ENCODE data around the gene SLFN13. TPM values are rescaled to one million over a fixed set of nuclear protein-coding genes. Genes with fewer than 3 reads are reported as not detected.
"Not testable (repeated sequence)": the region's sequence is repeated elsewhere in the genome, so short reads cannot be mapped to it uniquely, and the experiment has no call there.

SLFN13 gene
- total RNA-seq, 1 donor = 2.5 TPM

GRCh38 chr17:35467824-35468223 is 19.3 kb upstream of the SLFN13 start:
- TF ChIP-seq, protein P1, sequence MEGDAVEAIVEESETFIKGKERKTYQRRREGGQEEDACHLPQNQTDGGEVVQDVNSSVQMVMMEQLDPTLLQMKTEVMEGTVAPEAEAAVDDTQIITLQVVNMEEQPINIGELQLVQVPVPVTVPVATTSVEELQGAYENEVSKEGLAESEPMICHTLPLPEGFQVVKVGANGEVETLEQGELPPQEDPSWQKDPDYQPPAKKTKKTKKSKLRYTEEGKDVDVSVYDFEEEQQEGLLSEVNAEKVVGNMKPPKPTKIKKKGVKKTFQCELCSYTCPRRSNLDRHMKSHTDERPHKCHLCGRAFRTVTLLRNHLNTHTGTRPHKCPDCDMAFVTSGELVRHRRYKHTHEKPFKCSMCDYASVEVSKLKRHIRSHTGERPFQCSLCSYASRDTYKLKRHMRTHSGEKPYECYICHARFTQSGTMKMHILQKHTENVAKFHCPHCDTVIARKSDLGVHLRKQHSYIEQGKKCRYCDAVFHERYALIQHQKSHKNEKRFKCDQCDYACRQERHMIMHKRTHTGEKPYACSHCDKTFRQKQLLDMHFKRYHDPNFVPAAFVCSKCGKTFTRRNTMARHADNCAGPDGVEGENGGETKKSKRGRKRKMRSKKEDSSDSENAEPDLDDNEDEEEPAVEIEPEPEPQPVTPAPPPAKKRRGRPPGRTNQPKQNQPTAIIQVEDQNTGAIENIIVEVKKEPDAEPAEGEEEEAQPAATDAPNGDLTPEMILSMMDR (IDR thresholded peaks at IDR 0.05; ENCODE audit: extremely low read depth, low read depth, low read length) = no peak
- Histone ChIP-seq H3K4me2 (ENCODE audit: insufficient read depth, low read length) (no peak overlapping the region), H3K36me3 (ENCODE audit: insufficient read depth, low read length) (no peaks in the 10 kb centered on the region), H3K27me3 (ENCODE audit: insufficient read depth, low read length) (no peaks in the 10 kb centered on the region), H3K27ac (ENCODE audit: low read depth, low read length) (no peak overlapping the region), H2AFZ (ENCODE audit: low read length) (no peak overlapping the region), H3K9me3 (ENCODE audit: low read depth, low read length) (no peaks in the 10 kb centered on the region), H3K79me2 (ENCODE audit: insufficient read depth, low read length) (no peaks in the 10 kb centered on the region), H3K4me1 (ENCODE audit: insufficient read depth, low read length) (no peaks in the 10 kb centered on the region), H3K4me3 (ENCODE audit: insufficient read depth, low read length) (no peak overlapping the region), H4K20me1 (ENCODE audit: insufficient read depth, low read length) (no peaks in the 10 kb centered on the region)
- DNase-seq (ENCODE audit: insufficient read length, low spot score, missing footprints) = no peak

GRCh38 chr17:35460354-35460851 is 11.8 kb upstream of the SLFN13 start:
- no peaks in the 10 kb centered on the region for H3K36me3 ChIP-seq (ENCODE audit: insufficient read depth, low read length)
- no peaks in the 10 kb centered on the region for H4K20me1 ChIP-seq (ENCODE audit: insufficient read depth, low read length)
- peaks cover 28% of the 10 kb centered on the region for H3K27me3 ChIP-seq (ENCODE audit: insufficient read depth, low read length)
- no peaks in the 10 kb centered on the region for H3K79me2 ChIP-seq (ENCODE audit: insufficient read depth, low read length)
- DNase-seq (ENCODE audit: insufficient read length, low spot score, missing footprints) = no peak
- TF ChIP-seq, protein P1 (IDR thresholded peaks at IDR 0.05; ENCODE audit: extremely low read depth, low read depth, low read length) = no peak
- no peak overlapping the region for H3K4me3 ChIP-seq (ENCODE audit: insufficient read depth, low read length)
- no peak overlapping the region for H3K4me2 ChIP-seq (ENCODE audit: insufficient read depth, low read length)
- no peak overlapping the region for H2AFZ ChIP-seq (ENCODE audit: low read length)
- no peak overlapping the region for H3K27ac ChIP-seq (ENCODE audit: low read depth, low read length)
- H3K9me3 ChIP-seq (ENCODE audit: low read depth, low read length) = no peaks in the 10 kb centered on the region
- no peaks in the 10 kb centered on the region for H3K4me1 ChIP-seq (ENCODE audit: insufficient read depth, low read length)

DNA sequence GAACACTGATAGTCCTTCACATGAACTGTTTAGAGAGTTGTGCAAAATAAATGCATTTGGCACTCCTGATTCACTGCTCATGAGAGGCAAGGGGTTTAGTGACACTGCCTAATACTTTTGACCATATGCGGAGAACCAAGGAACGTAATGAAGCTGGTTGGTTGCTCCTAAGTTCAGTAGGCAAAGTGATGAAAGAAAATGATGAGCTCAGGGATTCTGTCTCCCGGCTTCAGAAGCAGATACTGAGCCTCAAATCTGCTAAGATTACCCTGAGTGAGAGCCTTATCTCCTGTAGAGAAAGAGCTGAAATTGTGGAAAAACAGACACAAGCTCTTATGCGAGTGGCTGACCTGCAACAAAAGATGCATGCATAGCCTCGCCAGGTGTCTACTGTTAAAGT is 5.5 kb upstream of the SLFN13 start:
- H3K4me2 ChIP-seq (ENCODE audit: insufficient read depth, low read length); H3K27ac ChIP-seq (ENCODE audit: low read depth, low read length); H2AFZ ChIP-seq (ENCODE audit: low read length); H4K20me1 ChIP-seq (ENCODE audit: insufficient read depth, low read length); H3K79me2 ChIP-seq (ENCODE audit: insufficient read depth, low read length); DNase-seq (ENCODE audit: insufficient read length, low spot score, missing footprints); H3K36me3 ChIP-seq (ENCODE audit: insufficient read depth, low read length); H3K4me3 ChIP-seq (ENCODE audit: insufficient read depth, low read length); H3K9me3 ChIP-seq (ENCODE audit: low read depth, low read length); H3K4me1 ChIP-seq (ENCODE audit: insufficient read depth, low read length): not testable (repeated sequence)
- peaks cover 18% of the 10 kb centered on the region for H3K27me3 ChIP-seq (ENCODE audit: insufficient read depth, low read length)

GRCh38 chr17:35453171-35453570 is 4.6 kb upstream of the SLFN13 start:
- Histone ChIP-seq H3K27ac (ENCODE audit: low read depth, low read length) (no peak overlapping the region), H3K79me2 (ENCODE audit: insufficient read depth, low read length) (no peaks in the 10 kb centered on the region), H2AFZ (ENCODE audit: low read length) (no peak overlapping the region), H3K36me3 (ENCODE audit: insufficient read depth, low read length) (no peaks in the 10 kb centered on the region), H3K27me3 (ENCODE audit: insufficient read depth, low read length) (peaks cover 20% of the 10 kb centered on the region), H3K4me2 (ENCODE audit: insufficient read depth, low read length) (no peak overlapping the region), H3K4me1 (ENCODE audit: insufficient read depth, low read length) (peaks cover 5% of the 10 kb centered on the region), H3K9me3 (ENCODE audit: low read depth, low read length) (no peaks in the 10 kb centered on the region), H3K4me3 (ENCODE audit: insufficient read depth, low read length) (no peak overlapping the region), H4K20me1 (ENCODE audit: insufficient read depth, low read length) (no peaks in the 10 kb centered on the region)
- TF ChIP-seq, protein P1 (IDR thresholded peaks at IDR 0.05; ENCODE audit: extremely low read depth, low read depth, low read length) = no peak
- no peak for DNase-seq (ENCODE audit: insufficient read length, low spot score, missing footprints)
